DOHH2 (cell line): ENCODE measurements around the gene ALX3.

Experiments used
- H3F3A ChIP-seq: fragments of 200-600 bp; sonication (generic), shearing (Covaris generic); 2 replicates; pipeline ENCODE4 v1.6.0; 2016; ENCODE audit warnings: antibody characterized with exemption, mild to moderate bottlenecking; ENCODE audit not compliant: control insufficient read depth, insufficient read depth
- H3K27ac ChIP-seq: fragments of 200-600 bp; sonication (generic); 2 replicates; pipeline ENCODE4 v1.5.1; 2014; ENCODE audit warnings: low read depth, mild to moderate bottlenecking, low read length, moderate library complexity
- H3K27me3 ChIP-seq: fragments of 200-600 bp; sonication (generic); 2 replicates; pipeline ENCODE4 v1.6.1; 2014; ENCODE audit warnings: mild to moderate bottlenecking, low read length, mixed read lengths; ENCODE audit not compliant: control insufficient read depth
- H3K36me3 ChIP-seq: fragments of 200-600 bp; sonication (generic); 2 replicates; pipeline ENCODE4 v1.6.1; 2014; ENCODE audit warnings: mild to moderate bottlenecking, low read length, moderate library complexity, mixed read lengths; ENCODE audit not compliant: control insufficient read depth
- H3K4me1 ChIP-seq: fragments of 200-600 bp; sonication (generic); 2 replicates; pipeline ENCODE4 v1.6.1; 2014; ENCODE audit warnings: mild to moderate bottlenecking, low read length, mixed read lengths; ENCODE audit not compliant: control insufficient read depth
- H3K4me2 ChIP-seq: fragments of 200-600 bp; sonication (generic); 2 replicates; pipeline ENCODE4 v1.6.0; 2014; ENCODE audit warnings: mild to moderate bottlenecking, low read length, moderate library complexity
- H3K4me3 ChIP-seq: fragments of 200-600 bp; sonication (generic); 2 replicates; pipeline ENCODE4 v1.5.1; 2014; ENCODE audit warnings: mild to moderate bottlenecking, low read length, mixed read lengths
- H3K79me2 ChIP-seq: fragments of 200-600 bp; sonication (generic); 2 replicates; pipeline ENCODE4 v1.6.1; 2014; ENCODE audit warnings: mild to moderate bottlenecking, low read length, mixed read lengths; ENCODE audit not compliant: control insufficient read depth
- H3K9me2 ChIP-seq: fragments of 200-600 bp; sonication (generic); replicated peaks from 2 replicates; pipeline ENCODE4 v1.6.1; 2014; ENCODE audit warnings: mild to moderate bottlenecking, low read length, mixed read lengths; ENCODE audit not compliant: control insufficient read depth
- H3K9me3 ChIP-seq: fragments of 200-600 bp; sonication (generic); 2 replicates; pipeline ENCODE4 v1.6.1; 2014; ENCODE audit warnings: antibody characterized with exemption, low read length, mixed read lengths; ENCODE audit not compliant: control insufficient read depth, insufficient read depth
- H4K20me1 ChIP-seq: fragments of 200-600 bp; sonication (generic); 2 replicates; pipeline ENCODE4 v1.6.0; 2014; ENCODE audit warnings: low read depth, mild to moderate bottlenecking, antibody characterized with exemption, low read length, moderate library complexity; ENCODE audit not compliant: control insufficient read depth, insufficient read depth
- EZH2phosphoT487 ChIP-seq: fragments of 200-600 bp; sonication (generic); IDR thresholded peaks from 2 replicates; pipeline ENCODE4 v1.6.1; 2017; ENCODE audit warnings: borderline replicate concordance, mild to moderate bottlenecking, antibody characterized with exemption, low read length, moderate library complexity, mixed read lengths
- TF ChIP-seq, protein P1 (sequence below): fragments of 200-600 bp; sonication (generic); IDR thresholded peaks from one replicate; pipeline ENCODE4 v1.5.1; 2014; ENCODE audit warnings: antibody characterized with exemption, mild to moderate bottlenecking, low read depth, low read length; ENCODE audit not compliant: poor library complexity, severe bottlenecking

The ALX3 gene

DNA sequence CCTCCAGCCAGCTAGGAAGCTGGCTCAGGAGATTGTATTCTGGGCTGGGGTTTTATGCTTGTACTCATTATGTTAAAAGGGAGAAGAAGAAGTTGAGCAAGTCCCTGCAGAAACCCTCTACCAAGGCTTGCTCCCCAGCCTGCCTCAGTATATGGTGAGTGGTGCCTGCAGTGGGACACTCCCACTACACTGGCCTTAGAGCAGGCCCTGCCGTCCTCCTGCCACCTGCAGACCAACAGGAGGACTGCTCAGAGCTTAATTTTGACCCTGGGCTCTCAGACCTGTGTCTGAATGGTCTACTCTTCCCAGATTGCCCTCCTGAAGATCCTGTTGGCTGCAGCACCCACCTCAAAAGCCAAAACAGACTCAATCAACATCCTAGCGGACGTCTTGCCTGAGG lies 23.0 kb downstream of the ALX3 start:
- H4K20me1 ChIP-seq: no peaks in the 10 kb centered on the region
- no peaks in the 10 kb centered on the region for H3F3A ChIP-seq
- no peaks in the 10 kb centered on the region for H3K9me2 ChIP-seq
- no peaks in the 10 kb centered on the region for H3K79me2 ChIP-seq
- no peaks in the 10 kb centered on the region for H3K9me3 ChIP-seq
- no peak overlapping the region for H3K4me3 ChIP-seq
- H3K4me1 ChIP-seq: no peaks in the 10 kb centered on the region
- H3K27me3 ChIP-seq: no peaks in the 10 kb centered on the region
- H3K4me2 ChIP-seq: no peak overlapping the region
- no peak overlapping the region for H3K27ac ChIP-seq
- H3K36me3 ChIP-seq: peaks cover 85% of the 10 kb centered on the region
- TF ChIP-seq EZH2phosphoT487: no peak
- TF ChIP-seq, protein P1, sequence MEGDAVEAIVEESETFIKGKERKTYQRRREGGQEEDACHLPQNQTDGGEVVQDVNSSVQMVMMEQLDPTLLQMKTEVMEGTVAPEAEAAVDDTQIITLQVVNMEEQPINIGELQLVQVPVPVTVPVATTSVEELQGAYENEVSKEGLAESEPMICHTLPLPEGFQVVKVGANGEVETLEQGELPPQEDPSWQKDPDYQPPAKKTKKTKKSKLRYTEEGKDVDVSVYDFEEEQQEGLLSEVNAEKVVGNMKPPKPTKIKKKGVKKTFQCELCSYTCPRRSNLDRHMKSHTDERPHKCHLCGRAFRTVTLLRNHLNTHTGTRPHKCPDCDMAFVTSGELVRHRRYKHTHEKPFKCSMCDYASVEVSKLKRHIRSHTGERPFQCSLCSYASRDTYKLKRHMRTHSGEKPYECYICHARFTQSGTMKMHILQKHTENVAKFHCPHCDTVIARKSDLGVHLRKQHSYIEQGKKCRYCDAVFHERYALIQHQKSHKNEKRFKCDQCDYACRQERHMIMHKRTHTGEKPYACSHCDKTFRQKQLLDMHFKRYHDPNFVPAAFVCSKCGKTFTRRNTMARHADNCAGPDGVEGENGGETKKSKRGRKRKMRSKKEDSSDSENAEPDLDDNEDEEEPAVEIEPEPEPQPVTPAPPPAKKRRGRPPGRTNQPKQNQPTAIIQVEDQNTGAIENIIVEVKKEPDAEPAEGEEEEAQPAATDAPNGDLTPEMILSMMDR: no peak

DNA sequence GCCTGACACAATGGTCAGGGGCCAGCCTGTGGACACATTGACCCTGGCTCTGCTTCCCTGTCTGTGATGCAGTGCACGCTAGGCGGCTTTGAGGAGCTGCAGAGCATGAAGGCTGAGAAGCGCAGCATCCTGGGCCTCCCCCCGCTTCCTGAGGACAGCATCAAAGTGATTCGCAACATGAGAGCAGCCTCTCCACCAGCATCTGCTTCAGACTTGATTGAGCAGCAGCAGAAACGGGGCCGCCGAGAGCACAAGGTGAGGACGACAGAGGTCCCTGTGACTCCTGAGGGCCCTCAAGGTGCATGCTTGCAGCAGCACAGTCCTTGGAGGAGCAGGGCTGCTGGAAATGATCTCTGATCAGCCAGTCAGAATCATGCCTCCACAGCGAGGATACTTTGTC lies 27.5 kb downstream of the ALX3 start:
- Histone ChIP-seq H3K4me2 (no peak overlapping the region), H3K79me2 (no peaks in the 10 kb centered on the region), H3K9me3 (no peaks in the 10 kb centered on the region), H3F3A (no peaks in the 10 kb centered on the region), H3K27ac (no peak overlapping the region), H3K4me1 (no peaks in the 10 kb centered on the region), H3K36me3 (peaks cover 90% of the 10 kb centered on the region), H3K27me3 (no peaks in the 10 kb centered on the region), H4K20me1 (no peaks in the 10 kb centered on the region), H3K9me2 (no peaks in the 10 kb centered on the region), H3K4me3 (no peak overlapping the region)
- TF ChIP-seq EZH2phosphoT487: no peak
- TF ChIP-seq, protein P1: no peak

DNA sequence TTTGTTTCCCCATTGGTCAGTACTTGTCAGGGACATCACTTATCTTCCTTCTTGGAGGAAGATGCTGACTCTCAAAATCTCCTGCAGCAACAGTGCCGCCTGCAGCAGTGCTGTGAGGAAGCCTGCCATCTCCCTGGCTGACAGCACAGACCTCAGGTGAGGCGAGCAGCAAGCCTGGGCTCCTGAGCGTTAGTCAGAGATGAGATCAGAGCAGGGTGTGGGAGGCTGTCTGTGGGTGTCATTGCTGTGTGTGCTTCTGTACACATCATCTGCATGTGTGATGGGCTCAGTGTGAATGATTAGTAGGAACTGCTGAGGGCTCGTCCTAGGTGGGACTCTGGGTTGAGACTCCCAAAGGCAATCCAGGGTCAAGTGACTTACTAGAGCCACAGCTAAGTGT lies 29.9 kb downstream of the ALX3 start:
- no peak overlapping the region for H3K4me3 ChIP-seq
- H3K4me2 ChIP-seq: no peak overlapping the region
- peaks cover 6% of the 10 kb centered on the region for H3K4me1 ChIP-seq
- no peaks in the 10 kb centered on the region for H3K27me3 ChIP-seq
- H3F3A ChIP-seq: no peaks in the 10 kb centered on the region
- H4K20me1 ChIP-seq: no peaks in the 10 kb centered on the region
- peaks cover 79% of the 10 kb centered on the region for H3K36me3 ChIP-seq
- peaks cover 12% of the 10 kb centered on the region for H3K79me2 ChIP-seq
- H3K27ac ChIP-seq: no peak overlapping the region
- TF ChIP-seq, protein P1: no peak
- no peak for TF ChIP-seq EZH2phosphoT487
- no peaks in the 10 kb centered on the region for H3K9me2 ChIP-seq
- no peaks in the 10 kb centered on the region for H3K9me3 ChIP-seq

DNA sequence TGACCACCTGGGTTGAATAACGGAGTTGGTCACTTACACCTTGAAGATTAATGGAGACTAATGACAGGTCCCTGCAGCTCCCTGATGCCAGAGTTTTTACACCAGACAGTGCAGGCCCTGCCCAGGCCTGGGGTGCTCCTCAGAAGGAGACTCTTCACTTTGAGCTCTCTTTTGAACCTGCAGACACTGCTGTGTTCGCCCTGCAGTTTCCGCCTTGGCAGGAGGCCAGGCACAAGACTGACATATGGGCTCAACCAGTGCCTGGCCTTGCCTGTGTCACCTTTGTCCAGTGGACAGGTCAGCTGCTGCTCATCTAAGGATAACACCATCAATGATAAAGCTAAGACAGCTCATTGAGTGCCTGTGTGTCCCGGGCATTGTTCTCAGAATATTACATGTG lies 30.8 kb downstream of the ALX3 start:
- Histone ChIP-seq H3K9me2 (no peaks in the 10 kb centered on the region), H3F3A (no peaks in the 10 kb centered on the region), H3K9me3 (no peaks in the 10 kb centered on the region), H3K27ac (no peak overlapping the region), H3K4me1 (peaks cover 10% of the 10 kb centered on the region), H4K20me1 (no peaks in the 10 kb centered on the region), H3K36me3 (peaks cover 72% of the 10 kb centered on the region), H3K4me2 (no peak overlapping the region), H3K4me3 (no peak overlapping the region), H3K79me2 (peaks cover 21% of the 10 kb centered on the region), H3K27me3 (no peaks in the 10 kb centered on the region)
- TF ChIP-seq, protein P1: no peak
- no peak for TF ChIP-seq EZH2phosphoT487
